H1 (cell line): Measurements from ENCODE around the gene PCBP1. TPM values are rescaled to one million over a fixed set of nuclear protein-coding genes. Genes with fewer than 3 reads are reported as not detected.

Experiments used
- CTCF ChIA-PET: fragments of 300-600 bp; sonication (Branson Sonifier 250); formaldehyde crosslinking; loops from one replicate; lab custom pipeline; 2021; ENCODE audit not compliant: partially characterized antibody; lab: Charles Lee
- POLR2A ChIA-PET: fragments of 300-600 bp; sonication (Branson Sonifier 250); formaldehyde crosslinking; loops from one replicate; lab custom pipeline; 2021; ENCODE audit warnings: inconsistent platforms; ENCODE audit not compliant: partially characterized antibody; lab: Charles Lee
- DNase-seq, 2 experiments: peaks; one replicate each; pipeline versions ENCODE4 v3.0.0 to v3.0.0-alpha.2; 2010 to 2022; ENCODE audit warnings: low spot score in 2 of 2, low read depth in 1 of 2, mixed read lengths in 1 of 2
- FAIRE-seq: peaks from 2 replicates; lab custom pipeline; 2011; peaks lifted over from hg19 to GRCh38; lab: Jason Lieb, UNC
- H2AFZ ChIP-seq: 2 replicates; pipeline ENCODE4 v1.8.1; 2012; ENCODE audit warnings: low read length, inconsistent platforms
- H2AK5ac ChIP-seq: 2 replicates; pipeline ENCODE4 v1.6.1; 2013; ENCODE audit warnings: low read depth, low read length
- H2BK120ac ChIP-seq: replicated peaks from 2 replicates; pipeline ENCODE3; 2013; ENCODE audit warnings: low read depth, low read length, inconsistent platforms
- H2BK12ac ChIP-seq: 2 replicates; pipeline ENCODE4 v1.6.1; 2013; ENCODE audit warnings: low read depth, low read length
- H2BK15ac ChIP-seq: 2 replicates; pipeline ENCODE4 v1.6.1; 2013; ENCODE audit warnings: low read length
- H2BK20ac ChIP-seq: 2 replicates; pipeline ENCODE4 v1.6.1; 2013; ENCODE audit warnings: low read length
- H2BK5ac ChIP-seq: 2 replicates; pipeline ENCODE4 v1.6.1; 2013; ENCODE audit warnings: low read depth, low read length
- H3K14ac ChIP-seq: 2 replicates; pipeline ENCODE4 v1.6.1; 2013; ENCODE audit warnings: inconsistent platforms; ENCODE audit not compliant: insufficient read length
- H3K18ac ChIP-seq: 2 replicates; pipeline ENCODE4 v1.6.1; 2013; ENCODE audit warnings: low read length; ENCODE audit errors: extremely low read depth
- H3K23ac ChIP-seq: 2 replicates; pipeline ENCODE4 v1.6.1; 2013; ENCODE audit warnings: inconsistent platforms; ENCODE audit not compliant: insufficient read length
- H3K23me2 ChIP-seq: 2 replicates; pipeline ENCODE4 v1.6.1; 2013; ENCODE audit warnings: low read depth, low read length
- H3K27ac ChIP-seq: 2 replicates; pipeline ENCODE4 v1.6.1; 2011; ENCODE audit warnings: low read depth, low read length, inconsistent platforms
- H3K27me3 ChIP-seq, 4 experiments: replicated peaks in 1 of 4; 1 replicate in 1 of 4; 2 replicates in 3 of 4; pipeline versions ENCODE4 v1.6.1 to v1.8.1; 2011 to 2013; ENCODE audit warnings: low read length in 3 of 4, mild to moderate bottlenecking in 3 of 4, inconsistent platforms in 2 of 4, mixed read lengths in 2 of 4, moderate library complexity in 1 of 4; ENCODE audit not compliant: control insufficient read depth in 3 of 4, insufficient read depth in 3 of 4; ENCODE audit errors: extremely low read depth in 1 of 4
- H3K36me3 ChIP-seq, 4 experiments: 2 replicates each; pipeline versions ENCODE4 v1.6.1 to v1.8.1; 2011 to 2013; ENCODE audit warnings: mild to moderate bottlenecking in 4 of 4, low read length in 3 of 4, moderate library complexity in 2 of 4, control low read depth in 1 of 4, inconsistent platforms in 1 of 4; ENCODE audit not compliant: insufficient read depth in 4 of 4, control insufficient read depth in 2 of 4
- H3K4ac ChIP-seq: replicated peaks from 2 replicates; pipeline ENCODE3; 2013; ENCODE audit warnings: low read length, low read depth, mixed read lengths, inconsistent platforms; ENCODE audit not compliant: insufficient read length
- H3K4me1 ChIP-seq, 4 experiments: replicated peaks in 1 of 4; 1 replicate in 1 of 4; 2 replicates in 3 of 4; pipeline versions ENCODE4 v1.6.1 to v1.8.1; 2011 to 2013; ENCODE audit warnings: low read length in 3 of 4, inconsistent platforms in 2 of 4, mixed read lengths in 1 of 4; ENCODE audit not compliant: insufficient read depth in 4 of 4, control insufficient read depth in 3 of 4
- H3K4me2 ChIP-seq, 2 experiments: 2 replicates each; pipeline versions ENCODE4 v1.6.1 to v1.8.1; 2011 to 2013; ENCODE audit warnings: low read depth in 2 of 2, low read length in 2 of 2, control low read depth in 1 of 2, inconsistent platforms in 1 of 2, mild to moderate bottlenecking in 1 of 2; ENCODE audit not compliant: insufficient read depth in 1 of 2
- H3K4me3 ChIP-seq, 4 experiments: fragments of 200-600, 300-600 bp in 1 of 4; sonication (generic), shearing (Covaris generic), sonication (Bioruptor Twin) in 1 of 4; 2 replicates each; pipeline versions ENCODE4 v1.5.1 to v1.8.1; 2011 to 2016; ENCODE audit warnings: low read length in 4 of 4, low read depth in 3 of 4, control low read depth in 2 of 4, inconsistent platforms in 2 of 4, mild to moderate bottlenecking in 2 of 4, mixed read lengths in 1 of 4, moderate library complexity in 1 of 4; ENCODE audit not compliant: insufficient read depth in 2 of 4; ENCODE audit errors: extremely low read depth in 1 of 4
- H3K56ac ChIP-seq: replicated peaks from 2 replicates; pipeline ENCODE3; 2013; ENCODE audit warnings: low read depth, mild to moderate bottlenecking, mixed read lengths, low read length, inconsistent platforms; ENCODE audit not compliant: insufficient read length
- H3K79me1 ChIP-seq: 2 replicates; pipeline ENCODE4 v1.6.1; 2013; ENCODE audit warnings: low read depth, low read length, control low read depth
- H3K79me2 ChIP-seq, 2 experiments: 2 replicates each; pipeline versions ENCODE4 v1.6.1 to v1.8.1; 2012 to 2013; ENCODE audit warnings: low read length in 2 of 2, mild to moderate bottlenecking in 2 of 2, inconsistent platforms in 1 of 2; ENCODE audit not compliant: insufficient read depth in 2 of 2, control insufficient read depth in 1 of 2
- H3K9ac ChIP-seq, 4 experiments: replicated peaks in 1 of 4; 1 replicate in 1 of 4; 2 replicates in 3 of 4; pipeline versions ENCODE4 v1.6.1 to v1.8.1; 2011 to 2013; ENCODE audit warnings: low read depth in 3 of 4, low read length in 3 of 4, control low read depth in 2 of 4, mild to moderate bottlenecking in 2 of 4, moderate library complexity in 2 of 4, inconsistent platforms in 1 of 4; ENCODE audit errors: extremely low read depth in 1 of 4
- H3K9me3 ChIP-seq, 2 experiments: 2 replicates each; pipeline versions ENCODE4 v1.6.1 to v1.8.1; 2012 to 2013; ENCODE audit warnings: mild to moderate bottlenecking in 2 of 2, moderate library complexity in 2 of 2, control low read depth in 1 of 2, inconsistent platforms in 1 of 2, low read depth in 1 of 2, low read length in 1 of 2, mixed read lengths in 1 of 2; ENCODE audit not compliant: insufficient read depth in 2 of 2
- H4K20me1 ChIP-seq, 2 experiments: replicated peaks in 1 of 2; 2 replicates each; pipeline versions ENCODE3 to v1.8.1; 2011 to 2013; ENCODE audit warnings: inconsistent platforms in 2 of 2, low read length in 2 of 2, mild to moderate bottlenecking in 1 of 2; ENCODE audit not compliant: insufficient read depth in 2 of 2, control insufficient read depth in 1 of 2
- H4K5ac ChIP-seq: 2 replicates; pipeline ENCODE4 v1.6.1; 2013; ENCODE audit warnings: low read length, low read depth, mixed read lengths, inconsistent platforms; ENCODE audit not compliant: insufficient read length
- H4K8ac ChIP-seq: 2 replicates; pipeline ENCODE4 v1.8.0; 2013; ENCODE audit warnings: mild to moderate bottlenecking, moderate library complexity, low read length, inconsistent platforms; ENCODE audit not compliant: insufficient read depth; ENCODE audit errors: extremely low read depth
- H4K91ac ChIP-seq: replicated peaks from 2 replicates; pipeline ENCODE3; 2013; ENCODE audit warnings: low read length, mixed read lengths, inconsistent platforms; ENCODE audit not compliant: insufficient read length
- ASH2L ChIP-seq: fragments of 200-600, 300-600 bp; sonication (generic); IDR thresholded peaks from one replicate; pipeline ENCODE4 v1.7.1; 2017; ENCODE audit warnings: low read length
- BRCA1 ChIP-seq: IDR thresholded peaks from 2 replicates; pipeline ENCODE4 v1.6.1; 2012; ENCODE audit warnings: low read depth, low read length, improper control_type of control experiment
- CREB1 ChIP-seq: IDR thresholded peaks from 2 replicates; pipeline ENCODE4 v1.6.1; 2012; ENCODE audit warnings: inconsistent platforms
- EGR1 ChIP-seq: IDR thresholded peaks from 2 replicates; pipeline ENCODE4 v1.6.1; 2011; ENCODE audit warnings: low read depth, low read length, borderline replicate concordance
- HDAC2 ChIP-seq, 2 experiments: fragments of 300-600 bp in 1 of 2; sonication (generic) in 1 of 2; IDR thresholded peaks; 2 replicates each; pipeline ENCODE4 v1.6.1; 2011 to 2012; ENCODE audit warnings: low read depth in 2 of 2, low read length in 2 of 2, mild to moderate bottlenecking in 2 of 2, moderate library complexity in 2 of 2, borderline replicate concordance in 1 of 2, inconsistent platforms in 1 of 2
- JUN ChIP-seq: IDR thresholded peaks from 2 replicates; pipeline ENCODE4 v1.6.1; 2011; ENCODE audit warnings: low read depth, mild to moderate bottlenecking, improper control_type of control experiment, low read length
- JUND ChIP-seq: IDR thresholded peaks from 2 replicates; pipeline ENCODE4 v1.6.1; 2011; ENCODE audit warnings: mild to moderate bottlenecking, improper control_type of control experiment, low read length
- RBBP5 ChIP-seq: IDR thresholded peaks from 2 replicates; pipeline ENCODE4 v1.7.1; 2012; ENCODE audit warnings: low read depth, mild to moderate bottlenecking, inconsistent platforms, low read length, moderate library complexity, borderline replicate concordance
- RFX5 ChIP-seq: IDR thresholded peaks from 2 replicates; pipeline ENCODE4 v1.6.1; 2011; ENCODE audit warnings: low read depth, low read length, improper control_type of control experiment, borderline replicate concordance
- RNF2 ChIP-seq: fragments of 200-900, 300-1000 bp; sonication (generic); IDR thresholded peaks from 2 replicates; pipeline ENCODE4 v1.7.1; 2016; ENCODE audit warnings: borderline replicate concordance, low read depth, mild to moderate bottlenecking, antibody characterized with exemption, low read length; ENCODE audit not compliant: poor library complexity, severe bottlenecking; ENCODE audit errors: missing control alignments
- RXRA ChIP-seq: IDR thresholded peaks from 2 replicates; pipeline ENCODE4 v1.6.1; 2011; ENCODE audit warnings: low read depth, mild to moderate bottlenecking, low read length, moderate library complexity; ENCODE audit not compliant: insufficient read depth
- SIX5 ChIP-seq: IDR thresholded peaks from 2 replicates; pipeline ENCODE4 v1.6.1; 2011; ENCODE audit warnings: mild to moderate bottlenecking, low read depth, low read length
- SP1 ChIP-seq: IDR thresholded peaks from 2 replicates; pipeline ENCODE4 v1.6.1; 2011; ENCODE audit warnings: low read depth, low read length
- SP4 ChIP-seq: IDR thresholded peaks from 2 replicates; pipeline ENCODE4 v1.6.1; 2012; ENCODE audit warnings: low read length, inconsistent platforms
- TAF1 ChIP-seq: IDR thresholded peaks from 2 replicates; pipeline ENCODE4 v1.6.1; 2011; ENCODE audit warnings: mild to moderate bottlenecking, low read depth, low read length
- TCF12 ChIP-seq: IDR thresholded peaks from 2 replicates; pipeline ENCODE4 v1.6.1; 2011; ENCODE audit warnings: low read depth, mild to moderate bottlenecking, low read length
- WGBS, 2 experiments: shearing (Covaris generic) in 1 of 2; methylation state at CpG; one replicate each; pipeline versions ENCODE4 v1.1.6 to v1.1.7; 2013 to 2015; ENCODE audit warnings: low lambda C conversion rate in 2 of 2, mixed read lengths in 2 of 2, inconsistent platforms in 1 of 2, low coverage in 1 of 2, missing lambda C conversion rate in 1 of 2; ENCODE audit not compliant: insufficient replicate concordance in 2 of 2, insufficient coverage in 1 of 2, insufficient read length in 1 of 2; ENCODE audit errors: extremely low coverage in 1 of 2, missing lambda C conversion rate in 1 of 2; 5-methylcytosine and 5-hydroxymethylcytosine counted together
- polyA plus RNA-seq, 7 experiments: library from polyadenylated mRNA; depleted of rRNA in 3 of 7; stranded (reverse) in 5 of 7; unstranded in 2 of 7; fragments of >200 nt in 5 of 7; fragments of 200-250 nt in 2 of 7; gene quantifications; 1 replicate in 5 of 7; 2 replicates in 1 of 7; 4 replicates in 1 of 7; pipeline versions ENCODE4 v1.2.1 to v1.2.3, GENCODE V29; 2011 to 2013; ENCODE audit warnings: missing spikeins in 2 of 7, mixed read lengths in 2 of 7
- total RNA-seq: library from RNA; stranded (reverse); fragmentation: NEBNext Ultra II Directional; extraction: Animal tissue kit (Norgen Biotek cat#: 25700); gene quantifications from 2 replicates; pipeline ENCODE4 v1.2.1, GENCODE V29; 2021

Gene PCBP1
- total and polyA plus RNA-seq, 2 of the 8 experiments (the other 6 are each of a cell fraction or from before 2014, with no cell fraction given), result 279 to 493 TPM

GRCh38 chr2:70049255-70049654 lies 38.0 kb upstream of the PCBP1 start:
- H4K20me1 ChIP-seq, result no peaks in the 10 kb centered on the region
- no peak overlapping the region for H3K4me3 ChIP-seq
- H2BK20ac ChIP-seq, result no peak overlapping the region
- no peak overlapping the region for H3K14ac ChIP-seq
- no peaks in the 10 kb centered on the region for H3K4me1 ChIP-seq
- DNase-seq (no peak), FAIRE-seq (no peak)
- peaks cover 5 to 18% (median 15%) of the 10 kb centered on the region in 4 experiments; a peak in 7 of 8 replicates for H3K36me3 ChIP-seq
- no peak overlapping the region for H2AK5ac ChIP-seq
- POLR2A ChIA-PET, result interaction anchor here (1.0 to 2.8 kb wide), 5 partner anchors 8 to 135 kb away, joined by 3 to 9 read pairs (median 5); no protein-coding TSS in a partner anchor
- no peaks in the 10 kb centered on the region for H3K27me3 ChIP-seq
- no peak overlapping the region for H4K91ac ChIP-seq
- H2BK120ac ChIP-seq, result no peak overlapping the region
- WGBS, 2 experiments, result 73% methylated on average over 1 of the region's 1 CpG; no CpG with 5 or more reads in 1 of the 2 experiments
- no peak overlapping the region for H3K4ac ChIP-seq
- no peak overlapping the region for H3K18ac ChIP-seq
- no peak overlapping the region for H2AFZ ChIP-seq
- no peak overlapping the region for H2BK15ac ChIP-seq
- H3K79me1 ChIP-seq, result no peaks in the 10 kb centered on the region
- H3K56ac ChIP-seq, result no peak overlapping the region
- H3K23me2 ChIP-seq, result no peaks in the 10 kb centered on the region
- no peak overlapping the region for H4K8ac ChIP-seq
- no peak overlapping the region for H3K27ac ChIP-seq
- no peaks in the 10 kb centered on the region for H3K79me2 ChIP-seq
- no peak overlapping the region for H3K9ac ChIP-seq
- CTCF ChIA-PET, result interaction anchor here (0.7 to 1.8 kb wide), 5 partner anchors 12 to 44 kb away, joined by 4 to 5 read pairs (median 4); no protein-coding TSS in a partner anchor
- H3K23ac ChIP-seq, result no peak overlapping the region
- H3K4me2 ChIP-seq, result no peak overlapping the region
- no peak overlapping the region for H4K5ac ChIP-seq
- no peak overlapping the region for H2BK12ac ChIP-seq
- no peaks in the 10 kb centered on the region for H3K9me3 ChIP-seq
- H2BK5ac ChIP-seq, result no peak overlapping the region
- TF ChIP-seq EGR1 (no peak), BRCA1 (no peak), RXRA (no peak), RNF2 (no peak), CREB1 (no peak), RFX5 (no peak), JUN (no peak), SP4 (no peak), HDAC2 (IDR thresholded peaks at IDR 0.05; ENCODE audit: borderline replicate concordance in 1 of 2, low read depth in 2 of 2, low read length in 2 of 2) (no peak), SP1 (no peak), JUND (no peak), TCF12 (no peak), RBBP5 (no peak), TAF1 (no peak), ASH2L (no peak), SIX5 (no peak)
